ENCODE data around the gene RPL13.

DNA sequence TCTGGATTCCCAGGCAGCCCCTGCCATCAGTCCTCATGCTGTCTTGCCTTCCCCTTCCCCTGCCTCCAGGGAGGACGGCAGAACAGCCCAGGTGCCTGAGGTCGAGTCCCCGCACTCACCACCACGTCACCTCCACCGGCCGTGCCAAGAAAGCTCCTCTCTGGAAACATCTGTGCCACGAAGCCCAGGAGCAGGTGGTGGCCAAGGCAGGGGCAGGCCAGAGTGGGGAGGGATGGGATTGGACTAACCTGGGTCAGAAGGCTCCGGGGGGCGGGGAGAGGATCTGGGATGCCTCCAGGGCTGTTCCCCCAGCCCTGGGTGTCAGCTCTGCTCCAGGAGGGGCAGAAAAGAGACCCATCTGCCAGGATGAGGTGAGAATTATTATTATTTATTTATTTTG lies 45.5 kb downstream of the RPL13 start:
- TF ChIP-seq TAF1 (IDR thresholded peaks at IDR 0.05; ENCODE audit: borderline replicate concordance, insufficient read depth, low read length) (no peak), POLR2AphosphoS5 (IDR thresholded peaks at IDR 0.05; ENCODE audit: low read depth, low read length) (no peak), SIN3A (IDR thresholded peaks at IDR 0.05; ENCODE audit: borderline replicate concordance, insufficient read depth, low read length) (no peak)
- TF ChIP-seq, protein P1, sequence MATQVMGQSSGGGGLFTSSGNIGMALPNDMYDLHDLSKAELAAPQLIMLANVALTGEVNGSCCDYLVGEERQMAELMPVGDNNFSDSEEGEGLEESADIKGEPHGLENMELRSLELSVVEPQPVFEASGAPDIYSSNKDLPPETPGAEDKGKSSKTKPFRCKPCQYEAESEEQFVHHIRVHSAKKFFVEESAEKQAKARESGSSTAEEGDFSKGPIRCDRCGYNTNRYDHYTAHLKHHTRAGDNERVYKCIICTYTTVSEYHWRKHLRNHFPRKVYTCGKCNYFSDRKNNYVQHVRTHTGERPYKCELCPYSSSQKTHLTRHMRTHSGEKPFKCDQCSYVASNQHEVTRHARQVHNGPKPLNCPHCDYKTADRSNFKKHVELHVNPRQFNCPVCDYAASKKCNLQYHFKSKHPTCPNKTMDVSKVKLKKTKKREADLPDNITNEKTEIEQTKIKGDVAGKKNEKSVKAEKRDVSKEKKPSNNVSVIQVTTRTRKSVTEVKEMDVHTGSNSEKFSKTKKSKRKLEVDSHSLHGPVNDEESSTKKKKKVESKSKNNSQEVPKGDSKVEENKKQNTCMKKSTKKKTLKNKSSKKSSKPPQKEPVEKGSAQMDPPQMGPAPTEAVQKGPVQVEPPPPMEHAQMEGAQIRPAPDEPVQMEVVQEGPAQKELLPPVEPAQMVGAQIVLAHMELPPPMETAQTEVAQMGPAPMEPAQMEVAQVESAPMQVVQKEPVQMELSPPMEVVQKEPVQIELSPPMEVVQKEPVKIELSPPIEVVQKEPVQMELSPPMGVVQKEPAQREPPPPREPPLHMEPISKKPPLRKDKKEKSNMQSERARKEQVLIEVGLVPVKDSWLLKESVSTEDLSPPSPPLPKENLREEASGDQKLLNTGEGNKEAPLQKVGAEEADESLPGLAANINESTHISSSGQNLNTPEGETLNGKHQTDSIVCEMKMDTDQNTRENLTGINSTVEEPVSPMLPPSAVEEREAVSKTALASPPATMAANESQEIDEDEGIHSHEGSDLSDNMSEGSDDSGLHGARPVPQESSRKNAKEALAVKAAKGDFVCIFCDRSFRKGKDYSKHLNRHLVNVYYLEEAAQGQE (IDR thresholded peaks at IDR 0.05; ENCODE audit: insufficient read depth in 1 of 2, low read depth in 2 of 2, low read length in 2 of 2), result no peak

Measured in PFSK-1 (cell line).